ENCODE data around the gene REV1. TPM values are rescaled to one million over a fixed set of nuclear protein-coding genes. Genes with fewer than 3 reads are reported as not detected.

REV1 gene
- total RNA-seq, 1 donor from 2014 or later: 27.4 TPM

- no peak for TF ChIP-seq CTCF (IDR thresholded peaks at IDR 0.05; ENCODE audit: insufficient read depth, low read length, poor library complexity, severe bottlenecking)
- H3K27me3 ChIP-seq (ENCODE audit: control insufficient read depth, insufficient read depth, low read length): no peaks in the 10 kb centered on the region
- DNase-seq (ENCODE audit: low read depth): no peak
- H3K36me3 ChIP-seq (ENCODE audit: control insufficient read depth, insufficient read depth, low read length): no peaks in the 10 kb centered on the region
- no peak overlapping the region for H3K4me3 ChIP-seq (ENCODE audit: low read depth, low read length)
These were observed 31.3 kb downstream of the REV1 start for GRCh38 chr2:99458529-99458928.

GRCh38 chr2:99451686-99452085 lies 38.1 kb downstream of the REV1 start:
- H3K4me3 ChIP-seq (ENCODE audit: low read depth, low read length): no peak overlapping the region
- H3K27me3 ChIP-seq (ENCODE audit: control insufficient read depth, insufficient read depth, low read length): no peaks in the 10 kb centered on the region
- TF ChIP-seq CTCF (IDR thresholded peaks at IDR 0.05; ENCODE audit: insufficient read depth, low read length, poor library complexity, severe bottlenecking): no peak
- no peak for DNase-seq (ENCODE audit: low read depth)
- H3K36me3 ChIP-seq (ENCODE audit: control insufficient read depth, insufficient read depth, low read length): no peaks in the 10 kb centered on the region

- no peaks in the 10 kb centered on the region for H3K27me3 ChIP-seq (ENCODE audit: control insufficient read depth, insufficient read depth, low read length)
- no peak overlapping the region for H3K4me3 ChIP-seq (ENCODE audit: low read depth, low read length)
- no peaks in the 10 kb centered on the region for H3K36me3 ChIP-seq (ENCODE audit: control insufficient read depth, insufficient read depth, low read length)
- no peak for TF ChIP-seq CTCF (IDR thresholded peaks at IDR 0.05; ENCODE audit: insufficient read depth, low read length, poor library complexity, severe bottlenecking)
- DNase-seq (ENCODE audit: low read depth): no peak
These were observed 38.5 kb downstream of the REV1 start for GRCh38 chr2:99451280-99451679.

GRCh38 chr2:99450199-99450598 lies 39.6 kb downstream of the REV1 start:
- TF ChIP-seq CTCF (IDR thresholded peaks at IDR 0.05; ENCODE audit: insufficient read depth, low read length, poor library complexity, severe bottlenecking): no peak

DNA sequence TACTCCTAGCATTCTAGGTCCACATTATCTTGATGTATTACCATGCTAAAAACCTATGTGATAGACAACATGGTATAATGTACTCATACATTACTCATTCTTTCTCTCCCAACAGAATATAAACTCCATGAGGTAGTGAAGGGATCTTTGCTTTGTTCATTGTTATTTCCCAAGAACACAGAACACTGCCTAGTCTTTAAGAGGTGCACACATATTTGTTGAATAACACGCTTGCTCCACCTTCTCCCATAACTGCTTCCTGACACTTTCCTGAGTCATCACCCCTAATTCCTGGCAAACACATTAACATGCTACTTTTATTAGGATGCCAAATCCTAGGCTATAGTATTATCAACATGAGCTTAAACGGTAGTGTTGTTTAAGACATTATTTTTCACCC lies 41.3 kb downstream of the REV1 start:
- Histone ChIP-seq H3K36me3 (ENCODE audit: control insufficient read depth, insufficient read depth, low read length) (no peaks in the 10 kb centered on the region), H3K4me3 (ENCODE audit: low read depth, low read length) (no peak overlapping the region), H3K27me3 (ENCODE audit: control insufficient read depth, insufficient read depth, low read length) (no peaks in the 10 kb centered on the region)
- peak; percentile 43 for DNase-seq (ENCODE audit: low read depth)
- TF ChIP-seq CTCF (IDR thresholded peaks at IDR 0.05; ENCODE audit: insufficient read depth, low read length, poor library complexity, severe bottlenecking): no peak

More at GRCh38 chr2:99450199-99450598, 39.6 kb downstream of the REV1 start:
- no peak for DNase-seq (ENCODE audit: low read depth)
- Histone ChIP-seq H3K36me3 (ENCODE audit: control insufficient read depth, insufficient read depth, low read length) (no peaks in the 10 kb centered on the region), H3K27me3 (ENCODE audit: control insufficient read depth, insufficient read depth, low read length) (no peaks in the 10 kb centered on the region), H3K4me3 (ENCODE audit: low read depth, low read length) (no peak overlapping the region)

DNA sequence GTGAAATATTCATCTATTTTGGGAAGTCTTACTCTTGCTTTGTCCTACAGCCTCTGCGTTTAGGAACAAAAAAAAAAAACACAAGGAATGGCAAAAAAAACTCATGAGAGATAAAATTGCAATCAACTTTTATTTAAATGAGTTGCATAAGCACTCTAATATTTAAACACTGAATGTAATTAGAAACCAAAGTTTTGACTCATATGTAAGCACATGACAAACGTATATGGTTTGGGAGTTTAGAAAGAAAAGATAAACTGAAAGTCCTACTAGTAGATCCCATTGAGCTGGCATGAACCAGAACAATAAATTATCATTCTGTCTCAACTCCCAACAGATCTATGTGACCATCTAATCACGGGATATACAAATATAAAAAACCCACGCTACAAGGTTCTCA lies 44.8 kb downstream of the REV1 start:
- Histone ChIP-seq H3K27me3 (ENCODE audit: control insufficient read depth, insufficient read depth, low read length) (no peaks in the 10 kb centered on the region), H3K36me3 (ENCODE audit: control insufficient read depth, insufficient read depth, low read length) (no peaks in the 10 kb centered on the region), H3K4me3 (ENCODE audit: low read depth, low read length) (no peak overlapping the region)
- no peak for DNase-seq (ENCODE audit: low read depth)
- TF ChIP-seq CTCF (IDR thresholded peaks at IDR 0.05; ENCODE audit: insufficient read depth, low read length, poor library complexity, severe bottlenecking): no peak
